ENCODE data around the gene SEMG1.

DNA sequence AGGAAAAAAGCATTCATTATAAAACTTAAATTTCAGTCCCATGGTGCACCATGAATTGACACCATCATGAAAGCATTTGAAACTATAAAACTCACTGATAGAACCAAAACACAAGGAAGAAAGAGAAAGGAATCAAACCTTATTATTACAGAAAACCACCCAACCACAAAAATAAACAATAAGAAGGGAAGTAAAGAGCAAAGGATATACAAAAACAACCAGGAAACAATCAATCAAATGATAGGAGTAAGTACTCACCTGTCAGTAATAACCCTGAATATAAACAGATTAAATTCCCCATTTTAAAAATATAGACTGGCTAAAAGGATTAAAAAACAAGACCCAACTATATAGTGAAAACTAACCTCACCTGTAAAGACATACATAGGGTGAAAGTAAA is 41.8 kb downstream of the SEMG1 start:
- no peak for TF ChIP-seq EZH2 (IDR thresholded peaks at IDR 0.05; ENCODE audit: low read length)
- TF ChIP-seq, protein P1, sequence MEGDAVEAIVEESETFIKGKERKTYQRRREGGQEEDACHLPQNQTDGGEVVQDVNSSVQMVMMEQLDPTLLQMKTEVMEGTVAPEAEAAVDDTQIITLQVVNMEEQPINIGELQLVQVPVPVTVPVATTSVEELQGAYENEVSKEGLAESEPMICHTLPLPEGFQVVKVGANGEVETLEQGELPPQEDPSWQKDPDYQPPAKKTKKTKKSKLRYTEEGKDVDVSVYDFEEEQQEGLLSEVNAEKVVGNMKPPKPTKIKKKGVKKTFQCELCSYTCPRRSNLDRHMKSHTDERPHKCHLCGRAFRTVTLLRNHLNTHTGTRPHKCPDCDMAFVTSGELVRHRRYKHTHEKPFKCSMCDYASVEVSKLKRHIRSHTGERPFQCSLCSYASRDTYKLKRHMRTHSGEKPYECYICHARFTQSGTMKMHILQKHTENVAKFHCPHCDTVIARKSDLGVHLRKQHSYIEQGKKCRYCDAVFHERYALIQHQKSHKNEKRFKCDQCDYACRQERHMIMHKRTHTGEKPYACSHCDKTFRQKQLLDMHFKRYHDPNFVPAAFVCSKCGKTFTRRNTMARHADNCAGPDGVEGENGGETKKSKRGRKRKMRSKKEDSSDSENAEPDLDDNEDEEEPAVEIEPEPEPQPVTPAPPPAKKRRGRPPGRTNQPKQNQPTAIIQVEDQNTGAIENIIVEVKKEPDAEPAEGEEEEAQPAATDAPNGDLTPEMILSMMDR (optimal IDR thresholded peaks at IDR 0.05 in 1 of 3, IDR thresholded peaks at IDR 0.05 in 1 of 3, conservative IDR thresholded peaks at IDR 0.05 in 1 of 3; ENCODE audit: extremely low read depth in 1 of 3, insufficient read depth in 2 of 3, low read length in 3 of 3) = no peak
